K562 (cell line): ENCODE measurements around the gene DBP. TPM values are rescaled to one million over a fixed set of nuclear protein-coding genes. Genes with fewer than 3 reads are reported as not detected.

Experiments
- CHD1 ChIP-seq: fragments of 200-600 bp; sonication (generic); IDR thresholded peaks from one replicate; pipeline ENCODE4 v1.6.1; 2012; ENCODE audit warnings: mild to moderate bottlenecking, moderate library complexity, low read length, inconsistent platforms
- DIDO1 ChIP-seq: fragments of 450-650 bp; IDR thresholded peaks from 2 replicates; pipeline ENCODE4 v1.6.1; 2016; ENCODE audit warnings: low read depth, missing biosample characterization, missing genetic modification characterization
- EP300 ChIP-seq: IDR thresholded peaks from 2 replicates; pipeline ENCODE4 v1.6.1; 2012; ENCODE audit warnings: low read length, improper control_type of control experiment
- ETS2 ChIP-seq: IDR thresholded peaks from 2 replicates; pipeline ENCODE4 v1.6.1; 2016; ENCODE audit warnings: borderline replicate concordance, missing genetic modification characterization, mild to moderate bottlenecking, moderate library complexity, missing compliant biosample characterization; ENCODE audit not compliant: poor library complexity, severe bottlenecking
- EWSR1 ChIP-seq: fragments of 450-650 bp; IDR thresholded peaks from 2 replicates; pipeline ENCODE4 v1.6.1; 2018; ENCODE audit warnings: borderline replicate concordance, mild to moderate bottlenecking, low read depth, moderate library complexity; ENCODE audit not compliant: partially characterized antibody
- FOXJ2 ChIP-seq: fragments of 200-800 bp; sonication (Bioruptor generic); IDR thresholded peaks from 2 replicates; pipeline ENCODE4 v1.6.1; 2016; ENCODE audit warnings: missing genetic modification characterization, missing compliant biosample characterization
- HMGN3 ChIP-seq: IDR thresholded peaks from 2 replicates; pipeline ENCODE4 v1.6.1; 2011; ENCODE audit warnings: borderline replicate concordance, low read depth, mild to moderate bottlenecking, mixed read lengths, low read length; ENCODE audit not compliant: insufficient read length; ENCODE audit errors: extremely low read depth
- MTA1 ChIP-seq: fragments of 450-650 bp; IDR thresholded peaks from 2 replicates; pipeline ENCODE4 v1.6.1; 2017; ENCODE audit warnings: borderline replicate concordance
- NFIC ChIP-seq: fragments of 450-650 bp; IDR thresholded peaks from 2 replicates; pipeline ENCODE4 v1.6.1; 2017; ENCODE audit warnings: mild to moderate bottlenecking, inconsistent platforms
- NR3C1 ChIP-seq: sonication (generic); formaldehyde crosslinking; IDR thresholded peaks from 2 replicates; pipeline ENCODE4 v1.8.1; 2022; ENCODE audit warnings: missing genetic modification reagents
- POLR3A ChIP-seq: IDR thresholded peaks from 2 replicates; pipeline ENCODE4 v1.6.1; 2011; ENCODE audit warnings: borderline replicate concordance, mild to moderate bottlenecking, moderate library complexity; ENCODE audit not compliant: insufficient read length, insufficient read depth; ENCODE audit errors: extremely low read depth
- RBM39 ChIP-seq: fragments of 200-400 bp; formaldehyde crosslinking; optimal IDR thresholded peaks from 2 replicates; pipeline ENCODE3; 2018; ENCODE audit warnings: low read depth, low read length
- SIN3A ChIP-seq, 2 experiments: fragments of 150-350 bp in 1 of 2; IDR thresholded peaks; 2 replicates each; pipeline ENCODE4 v1.6.1; 2011 to 2016; ENCODE audit warnings: borderline replicate concordance in 2 of 2, low read depth in 2 of 2, low read length in 2 of 2, mild to moderate bottlenecking in 2 of 2, moderate library complexity in 2 of 2; ENCODE audit not compliant: control insufficient read depth in 1 of 2
- SREBF1 ChIP-seq: fragments of 150-350 bp; IDR thresholded peaks from 2 replicates; pipeline ENCODE4 v1.6.1; 2014; ENCODE audit warnings: antibody characterized with exemption, low read depth, low read length, borderline replicate concordance
- TARDBP ChIP-seq: fragments of 450-650 bp; IDR thresholded peaks from 2 replicates; pipeline ENCODE4 v1.6.1; 2016
- TEAD2 ChIP-seq: fragments of 450-650 bp; IDR thresholded peaks from 2 replicates; pipeline ENCODE4 v1.6.1; 2016; ENCODE audit warnings: missing genetic modification characterization, control low read depth, missing compliant biosample characterization
- TEAD4 ChIP-seq, 2 experiments: sonication (generic) in 1 of 2; formaldehyde crosslinking in 1 of 2; IDR thresholded peaks; 2 replicates each; pipeline versions ENCODE4 v1.6.1 to v1.8.0; 2012 to 2022; ENCODE audit warnings: borderline replicate concordance in 1 of 2, inconsistent platforms in 1 of 2, low read length in 1 of 2, mild to moderate bottlenecking in 1 of 2, missing genetic modification reagents in 1 of 2
- ZFX ChIP-seq: sonication (generic); formaldehyde crosslinking; IDR thresholded peaks from 2 replicates; pipeline ENCODE4 v1.8.0; 2022; ENCODE audit warnings: mild to moderate bottlenecking, missing genetic modification reagents, moderate library complexity
- ZNF175 ChIP-seq: fragments of 200-800 bp; sonication (Bioruptor generic); IDR thresholded peaks from 2 replicates; pipeline ENCODE4 v1.6.1; 2016; ENCODE audit warnings: low read depth, mild to moderate bottlenecking, missing genetic modification characterization, missing compliant biosample characterization
- ZNF41 ChIP-seq: fragments of 250-450 bp; sonication (Bioruptor Pico); conservative IDR thresholded peaks from 2 replicates; pipeline ENCODE4 v1.4.0; 2020; ENCODE audit warnings: mild to moderate bottlenecking
- ZNF644 ChIP-seq: fragments of 200-800 bp; sonication (Bioruptor generic); IDR thresholded peaks from 2 replicates; pipeline ENCODE4 v1.6.1; 2016; ENCODE audit warnings: low read depth, missing genetic modification characterization, missing compliant biosample characterization
- polyA plus RNA-seq, 8 experiments: library from polyadenylated mRNA; depleted of rRNA in 4 of 8; stranded (reverse) in 5 of 8; unstranded in 3 of 8; fragments of >200 nt; fragmentation: Nextera tagmentation in 2 of 8; fragmentation: Illumina TruSeq in 1 of 8; extraction: Ambion mirVana in 2 of 8; extraction: Trizol in 1 of 8; gene quantifications; 2 replicates each; pipeline versions ENCODE4 v1.2.1 to v1.2.3, GENCODE V29; 2011 to 2014; ENCODE audit warnings: inconsistent platforms in 1 of 8, missing spikeins in 1 of 8
- total RNA-seq, 7 experiments: library from RNA; depleted of rRNA in 6 of 7; stranded (reverse); fragments of >200 nt in 6 of 7; fragmentation: Illumina TruSeq in 2 of 7; extraction: Trizol in 2 of 7; gene quantifications; 2 replicates each; pipeline versions ENCODE4 v1.2.1 to v1.2.3, GENCODE V29; 2011 to 2021; ENCODE audit warnings: low replicate concordance in 1 of 7
- TF ChIP-seq, protein P1 (sequence below): fragments of 200-800 bp; sonication (Bioruptor generic); IDR thresholded peaks from 2 replicates; pipeline ENCODE4 v1.6.1; 2016; ENCODE audit warnings: missing genetic modification characterization, missing compliant biosample characterization
- TF ChIP-seq, protein P2 (sequence below): sonication (generic); formaldehyde crosslinking; IDR thresholded peaks from 2 replicates; pipeline ENCODE4 v1.8.0; 2022; ENCODE audit warnings: missing genetic modification reagents, mild to moderate bottlenecking, borderline replicate concordance

DBP gene
- total and polyA plus RNA-seq, 9 of the 15 experiments (the other 6 are each of a cell fraction or from before 2014, with no cell fraction given), result 0.25 to 5.5 (median 1.8) TPM

DNA sequence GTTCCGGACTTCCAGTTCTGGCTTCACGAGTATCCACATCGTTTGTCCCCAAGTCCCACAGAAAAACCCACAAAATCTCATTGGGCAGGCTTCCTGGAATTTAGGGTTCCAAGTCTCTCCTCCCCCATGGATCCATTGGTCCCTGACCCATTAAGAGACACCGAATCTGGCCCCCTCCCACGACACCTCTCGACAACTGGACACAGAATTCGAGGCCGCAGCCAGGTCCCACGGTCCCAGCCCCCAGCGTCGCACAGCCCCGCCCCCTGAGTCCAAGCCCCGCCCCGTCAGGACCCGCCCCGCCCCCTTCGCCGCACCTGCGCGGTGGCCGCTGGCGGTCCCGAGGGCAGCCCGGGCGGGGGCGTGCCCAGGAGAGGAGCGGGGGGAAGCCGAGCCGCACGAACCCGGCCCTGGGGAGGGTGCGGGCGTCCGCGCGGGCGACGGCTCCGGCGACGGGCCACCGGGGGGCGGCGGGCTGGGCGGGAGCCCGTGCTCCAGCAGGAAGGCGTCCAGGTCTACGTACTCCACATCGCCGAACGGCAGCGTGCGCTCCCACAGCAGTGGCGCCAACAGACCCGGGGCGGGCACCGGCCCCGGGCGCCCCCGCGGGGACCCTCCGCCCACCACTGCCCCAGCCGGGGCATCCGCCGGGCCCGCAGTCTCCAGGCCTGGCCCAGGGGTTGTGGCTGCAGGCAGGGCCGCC is 1.8 kb downstream of the DBP start (continued):
- TF ChIP-seq, protein P1, sequence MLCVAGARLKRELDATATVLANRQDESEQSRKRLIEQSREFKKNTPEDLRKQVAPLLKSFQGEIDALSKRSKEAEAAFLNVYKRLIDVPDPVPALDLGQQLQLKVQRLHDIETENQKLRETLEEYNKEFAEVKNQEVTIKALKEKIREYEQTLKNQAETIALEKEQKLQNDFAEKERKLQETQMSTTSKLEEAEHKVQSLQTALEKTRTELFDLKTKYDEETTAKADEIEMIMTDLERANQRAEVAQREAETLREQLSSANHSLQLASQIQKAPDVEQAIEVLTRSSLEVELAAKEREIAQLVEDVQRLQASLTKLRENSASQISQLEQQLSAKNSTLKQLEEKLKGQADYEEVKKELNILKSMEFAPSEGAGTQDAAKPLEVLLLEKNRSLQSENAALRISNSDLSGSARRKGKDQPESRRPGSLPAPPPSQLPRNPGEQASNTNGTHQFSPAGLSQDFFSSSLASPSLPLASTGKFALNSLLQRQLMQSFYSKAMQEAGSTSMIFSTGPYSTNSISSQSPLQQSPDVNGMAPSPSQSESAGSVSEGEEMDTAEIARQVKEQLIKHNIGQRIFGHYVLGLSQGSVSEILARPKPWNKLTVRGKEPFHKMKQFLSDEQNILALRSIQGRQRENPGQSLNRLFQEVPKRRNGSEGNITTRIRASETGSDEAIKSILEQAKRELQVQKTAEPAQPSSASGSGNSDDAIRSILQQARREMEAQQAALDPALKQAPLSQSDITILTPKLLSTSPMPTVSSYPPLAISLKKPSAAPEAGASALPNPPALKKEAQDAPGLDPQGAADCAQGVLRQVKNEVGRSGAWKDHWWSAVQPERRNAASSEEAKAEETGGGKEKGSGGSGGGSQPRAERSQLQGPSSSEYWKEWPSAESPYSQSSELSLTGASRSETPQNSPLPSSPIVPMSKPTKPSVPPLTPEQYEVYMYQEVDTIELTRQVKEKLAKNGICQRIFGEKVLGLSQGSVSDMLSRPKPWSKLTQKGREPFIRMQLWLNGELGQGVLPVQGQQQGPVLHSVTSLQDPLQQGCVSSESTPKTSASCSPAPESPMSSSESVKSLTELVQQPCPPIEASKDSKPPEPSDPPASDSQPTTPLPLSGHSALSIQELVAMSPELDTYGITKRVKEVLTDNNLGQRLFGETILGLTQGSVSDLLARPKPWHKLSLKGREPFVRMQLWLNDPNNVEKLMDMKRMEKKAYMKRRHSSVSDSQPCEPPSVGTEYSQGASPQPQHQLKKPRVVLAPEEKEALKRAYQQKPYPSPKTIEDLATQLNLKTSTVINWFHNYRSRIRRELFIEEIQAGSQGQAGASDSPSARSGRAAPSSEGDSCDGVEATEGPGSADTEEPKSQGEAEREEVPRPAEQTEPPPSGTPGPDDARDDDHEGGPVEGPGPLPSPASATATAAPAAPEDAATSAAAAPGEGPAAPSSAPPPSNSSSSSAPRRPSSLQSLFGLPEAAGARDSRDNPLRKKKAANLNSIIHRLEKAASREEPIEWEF, result no peak
- TF ChIP-seq FOXJ2 (tag) (no peak), SREBF1 (no peak), TEAD2 (tag) (no peak), POLR3A (no peak), NFIC (no peak), EWSR1 (no peak), SIN3A (IDR thresholded peaks at IDR 0.05; ENCODE audit: borderline replicate concordance in 2 of 2, control insufficient read depth in 1 of 2, low read depth in 2 of 2, low read length in 2 of 2) (no peak), CHD1 (peak; percentile 51), TEAD4 (IDR thresholded peaks at IDR 0.05; ENCODE audit: low read length) (no peak), TEAD4 (CRISPR knock-in tag; IDR thresholded peaks at IDR 0.05; ENCODE audit: borderline replicate concordance) (no peak), EP300 (no peak), TARDBP (no peak), ZNF41 (CRISPR knock-in tag) (no peak), RBM39 (no peak), NR3C1 (CRISPR knock-in tag) (no peak), ZNF644 (tag) (no peak), MTA1 (no peak), ZFX (CRISPR knock-in tag) (peak; percentile 51), DIDO1 (tag) (no peak), ZNF175 (CRISPR knock-in tag) (no peak), HMGN3 (no peak), ETS2 (tag) (no peak)
- TF ChIP-seq, protein P2, sequence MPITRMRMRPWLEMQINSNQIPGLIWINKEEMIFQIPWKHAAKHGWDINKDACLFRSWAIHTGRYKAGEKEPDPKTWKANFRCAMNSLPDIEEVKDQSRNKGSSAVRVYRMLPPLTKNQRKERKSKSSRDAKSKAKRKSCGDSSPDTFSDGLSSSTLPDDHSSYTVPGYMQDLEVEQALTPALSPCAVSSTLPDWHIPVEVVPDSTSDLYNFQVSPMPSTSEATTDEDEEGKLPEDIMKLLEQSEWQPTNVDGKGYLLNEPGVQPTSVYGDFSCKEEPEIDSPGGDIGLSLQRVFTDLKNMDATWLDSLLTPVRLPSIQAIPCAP (CRISPR knock-in tag), result no peak
